Activated gamma-delta T cell treated with Interleukin-2 at 50 U/mL for 16 hours (primary cell): Measurements from ENCODE around the gene SMC6.

ENCODE experiments used
- DNase-seq: peaks from one replicate; pipeline ENCODE4 v3.0.0-alpha.2; 2020

The SMC6 gene

GRCh38 chr2:17644997-17645720 lies 108.5 kb downstream of the SMC6 start:
- DNase-seq = no peak

DNA sequence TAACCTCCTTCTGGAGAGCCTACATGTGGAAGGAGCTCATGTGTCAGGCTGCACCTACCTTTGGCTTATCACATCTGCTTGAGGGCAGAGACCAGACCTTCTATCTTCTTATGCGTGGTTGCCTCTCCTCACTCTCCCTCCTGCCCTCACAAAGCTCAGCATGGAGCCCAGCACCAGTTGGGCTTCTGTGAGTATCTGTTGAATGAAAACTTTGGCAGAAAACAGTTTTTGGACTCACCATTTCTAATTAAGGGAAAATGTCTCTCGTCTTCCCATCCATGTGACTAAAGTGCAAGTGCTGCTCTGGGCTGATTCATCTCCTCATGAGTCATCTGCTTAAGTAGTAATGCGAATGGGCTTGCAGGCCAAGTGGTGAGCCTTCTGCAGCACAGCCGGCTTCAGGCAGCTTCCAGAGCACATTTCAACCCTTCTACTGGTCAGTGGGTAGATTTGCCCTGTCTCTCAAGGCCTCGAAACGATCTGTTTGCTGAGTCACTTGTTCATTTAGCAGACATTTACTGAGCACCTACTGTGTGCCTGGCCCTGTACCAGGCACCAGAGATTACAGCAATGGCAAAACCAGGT lies 110.5 kb downstream of the SMC6 start:
- DNase-seq = no peak

- no peak for DNase-seq
Observed at GRCh38 chr2:17640406-17640805, 113.2 kb downstream of the SMC6 start.

GRCh38 chr2:17638196-17638743 lies 115.3 kb downstream of the SMC6 start:
- no peak for DNase-seq

DNA sequence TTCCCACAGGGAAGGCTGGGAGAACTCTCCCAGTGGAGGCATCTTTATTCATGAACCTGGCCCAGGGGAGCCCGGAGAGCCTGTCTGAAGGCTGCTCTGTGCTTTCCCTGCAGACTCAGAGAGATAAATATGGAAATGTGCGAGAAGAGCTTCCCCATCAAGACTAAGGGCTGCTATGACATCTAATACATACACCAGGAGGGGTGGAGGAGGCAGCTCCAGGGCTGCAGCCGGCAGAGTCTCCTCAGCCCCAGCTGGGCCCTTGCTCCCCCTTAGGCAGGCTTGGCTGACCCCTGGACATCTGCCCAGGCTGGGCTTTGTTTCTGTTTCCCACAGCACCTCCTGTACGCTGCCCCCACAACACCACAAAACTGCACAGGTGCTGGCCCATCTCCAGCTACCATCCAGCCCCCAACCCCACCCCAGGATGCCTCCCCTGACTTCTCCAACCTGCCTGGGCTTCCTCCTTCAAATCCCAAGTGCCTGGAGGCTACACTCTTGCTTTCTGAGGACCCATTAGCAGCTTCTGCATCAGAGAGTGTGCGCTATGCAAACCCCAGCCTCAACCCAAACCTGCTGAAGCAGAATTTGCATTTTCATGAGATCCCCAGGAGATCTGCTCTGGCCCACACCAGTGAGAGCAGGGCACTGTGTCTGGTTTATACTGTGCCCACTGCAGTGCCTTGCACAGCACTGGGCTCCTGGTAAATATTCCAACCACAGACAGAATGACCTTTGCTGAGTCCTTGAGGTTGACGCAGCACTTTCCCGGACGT lies 116.3 kb downstream of the SMC6 start:
- DNase-seq = no peak

DNA sequence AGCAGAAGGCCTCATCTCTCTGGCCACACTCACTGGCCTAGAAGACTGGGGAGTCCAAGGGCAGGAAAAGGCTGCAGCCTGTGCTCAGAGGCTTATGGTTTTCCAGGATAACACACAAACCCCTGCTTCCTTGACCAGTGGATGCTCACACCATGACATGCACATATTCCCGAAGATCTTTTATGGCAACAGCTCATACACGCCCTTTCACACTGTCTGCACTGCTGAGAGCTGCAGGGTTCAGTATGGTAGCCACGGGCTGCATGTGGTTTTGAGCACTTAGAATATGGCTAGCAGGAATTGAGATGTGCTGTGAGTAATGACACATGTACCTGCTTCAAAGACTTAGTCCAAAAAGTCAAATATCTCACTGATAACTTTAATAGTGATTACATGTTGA lies 117.4 kb downstream of the SMC6 start:
- no peak for DNase-seq

GRCh38 chr2:17634997-17635396 lies 118.6 kb downstream of the SMC6 start:
- DNase-seq = no peak

DNA sequence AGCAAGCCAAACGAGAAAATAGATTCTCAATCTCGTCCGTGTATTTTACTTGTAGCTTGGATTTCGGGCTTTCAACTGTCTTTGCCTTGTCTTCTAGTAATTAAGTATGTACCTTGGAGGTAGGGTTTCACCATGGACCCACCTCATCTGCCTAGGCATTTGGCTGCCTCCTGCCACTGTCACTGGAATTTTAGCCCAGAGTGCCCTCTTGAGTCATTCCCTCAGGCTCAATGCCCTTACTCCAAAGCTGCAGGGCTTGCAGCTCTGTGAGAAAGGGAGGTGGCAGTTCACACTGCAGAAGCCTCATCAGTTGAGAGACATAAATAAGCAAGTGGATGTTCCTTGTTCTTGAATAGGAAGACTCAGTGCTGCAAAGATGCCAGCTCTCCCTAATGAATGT lies 123.5 kb downstream of the SMC6 start:
- DNase-seq = no peak

DNA sequence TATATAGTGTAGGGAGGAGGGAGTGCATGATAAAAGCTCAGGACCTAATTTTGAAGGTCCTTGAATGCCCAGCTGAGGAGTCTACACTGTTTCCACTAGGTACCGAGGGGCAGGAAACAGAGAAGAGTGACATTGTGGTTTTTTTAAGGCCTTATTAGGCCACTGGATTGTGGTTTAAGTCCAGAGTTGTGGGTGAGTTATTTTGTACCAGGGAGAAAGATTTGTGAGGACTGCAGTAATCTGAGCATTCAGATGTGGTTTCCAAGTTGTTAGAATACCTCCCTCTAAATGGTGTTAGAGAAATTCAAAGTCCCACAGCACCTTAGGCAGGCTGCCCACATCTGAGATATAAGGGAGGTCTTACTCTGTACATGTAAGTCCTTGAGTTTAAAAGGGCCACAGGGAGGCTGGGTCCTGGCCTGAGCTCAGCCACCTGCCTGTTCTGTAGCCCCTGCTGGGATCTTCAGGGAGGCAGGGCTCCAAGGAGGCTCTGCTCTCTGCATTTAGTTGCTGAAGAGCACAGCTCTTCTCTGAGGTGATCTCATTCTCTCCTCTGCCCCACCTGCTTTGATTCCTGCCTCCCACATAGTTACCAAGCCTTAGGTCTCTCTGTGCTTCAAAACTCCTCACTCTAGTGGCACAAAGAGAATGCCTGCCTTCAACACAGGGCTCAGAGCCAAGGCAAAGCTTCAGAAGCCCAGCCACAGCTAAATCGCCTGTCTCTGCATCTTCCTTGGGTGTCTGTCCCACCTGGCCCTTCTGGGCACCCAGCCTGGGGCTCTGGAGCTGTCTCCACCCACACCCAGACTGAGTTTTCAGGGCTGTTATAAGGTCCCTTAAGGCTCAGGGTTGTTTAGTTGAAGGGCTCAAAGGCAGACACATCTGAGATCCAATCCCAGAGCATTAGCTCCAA lies 125.0 kb downstream of the SMC6 start:
- no peak for DNase-seq

- DNase-seq = no peak
Observed at GRCh38 chr2:17627434-17627833, 126.2 kb downstream of the SMC6 start.

DNA sequence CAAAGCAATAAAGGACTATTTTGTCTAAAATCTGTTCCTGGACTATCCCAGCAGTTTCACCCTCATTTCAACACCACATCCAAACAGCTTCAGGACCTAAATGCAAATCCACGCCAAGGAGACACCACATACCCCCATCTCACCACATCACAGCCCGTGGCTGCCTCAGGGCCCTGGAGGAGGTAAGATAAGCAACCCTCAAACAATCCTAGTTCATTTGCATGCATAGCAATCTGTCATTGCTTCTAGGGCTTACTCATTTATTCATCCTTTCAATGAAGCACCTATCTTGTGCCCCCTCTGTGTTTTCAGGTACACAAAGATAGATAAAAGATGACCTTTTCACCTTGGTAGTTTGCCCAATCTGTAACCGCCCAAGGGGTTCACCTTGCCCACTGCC lies 126.6 kb downstream of the SMC6 start:
- DNase-seq = no peak

DNA sequence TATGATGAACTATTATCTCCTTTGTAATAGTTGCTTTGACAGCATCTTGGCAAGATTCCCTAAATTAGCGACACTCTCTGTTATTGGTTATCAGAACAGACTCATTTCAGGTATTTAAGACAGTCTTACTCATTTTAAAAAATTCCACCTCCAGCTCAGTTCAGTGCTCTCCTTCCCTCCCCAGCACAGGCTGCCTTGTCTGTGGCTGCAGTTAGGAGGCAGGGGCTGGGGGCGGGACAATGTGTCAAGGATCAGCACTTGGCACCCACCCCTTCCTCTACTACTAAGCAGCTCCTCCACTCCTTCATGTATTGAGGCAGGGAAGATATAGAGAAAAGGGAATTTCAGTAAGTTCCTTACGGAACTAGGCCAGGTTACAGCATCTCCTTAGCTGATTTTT lies 128.2 kb downstream of the SMC6 start:
- DNase-seq = no peak

DNA sequence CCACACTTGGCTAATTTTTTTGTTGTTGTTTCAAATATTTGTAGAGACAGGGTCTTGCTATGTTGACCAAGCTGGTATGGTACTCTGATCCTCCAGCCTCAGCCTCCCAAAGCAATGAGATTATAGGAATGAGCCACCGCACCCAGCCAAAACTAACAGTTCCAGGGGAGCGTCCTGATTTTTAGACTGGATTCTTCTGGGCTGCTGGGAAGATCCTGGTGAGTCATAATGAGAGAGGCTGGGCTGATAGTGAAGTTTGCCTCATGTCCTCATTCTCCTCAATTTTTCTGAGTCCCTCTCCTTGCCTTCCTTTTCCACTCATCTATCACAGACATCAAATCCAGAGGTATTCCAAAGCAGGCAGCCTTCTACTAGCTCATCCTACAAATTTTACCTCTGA lies 131.8 kb downstream of the SMC6 start:
- DNase-seq = no peak

DNA sequence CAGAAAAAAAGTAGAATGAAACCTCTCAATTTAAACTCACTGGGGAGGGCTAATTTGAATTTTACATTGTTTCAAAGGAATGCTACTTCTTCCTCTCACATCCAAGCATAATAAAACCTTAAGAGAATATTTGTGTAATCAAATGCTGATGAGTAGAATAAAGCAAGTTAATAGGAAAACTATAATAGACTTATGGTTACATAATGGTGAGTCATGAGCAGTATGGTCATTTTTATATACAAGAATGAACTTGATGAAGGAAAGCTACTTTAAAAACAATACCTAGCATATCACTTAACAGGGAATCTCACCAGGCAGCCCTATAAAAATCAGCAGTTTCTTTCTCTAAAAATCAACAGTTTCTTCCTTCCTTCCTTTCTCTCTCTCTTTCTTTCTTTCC lies 132.8 kb downstream of the SMC6 start:
- DNase-seq = no peak

DNA sequence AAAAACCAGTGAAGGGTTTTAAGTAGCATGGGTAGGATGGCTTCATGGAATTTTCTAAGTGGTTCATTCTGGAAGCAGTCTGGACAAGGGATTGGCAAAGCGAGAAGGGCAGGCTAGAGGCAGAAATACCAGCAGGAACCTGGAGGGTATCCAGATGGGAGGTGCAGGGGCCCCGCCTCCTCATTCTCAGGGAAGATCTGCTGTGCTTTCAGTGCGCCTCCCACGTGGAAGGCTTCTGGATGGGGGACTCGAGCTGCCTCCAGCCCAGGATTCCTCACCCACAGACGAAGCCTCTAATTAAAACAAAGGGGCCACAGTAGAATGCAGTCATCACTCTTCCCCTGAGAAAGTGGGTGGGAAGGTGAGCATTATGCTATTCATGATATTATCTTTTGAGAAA lies 133.3 kb downstream of the SMC6 start:
- DNase-seq = no peak

DNA sequence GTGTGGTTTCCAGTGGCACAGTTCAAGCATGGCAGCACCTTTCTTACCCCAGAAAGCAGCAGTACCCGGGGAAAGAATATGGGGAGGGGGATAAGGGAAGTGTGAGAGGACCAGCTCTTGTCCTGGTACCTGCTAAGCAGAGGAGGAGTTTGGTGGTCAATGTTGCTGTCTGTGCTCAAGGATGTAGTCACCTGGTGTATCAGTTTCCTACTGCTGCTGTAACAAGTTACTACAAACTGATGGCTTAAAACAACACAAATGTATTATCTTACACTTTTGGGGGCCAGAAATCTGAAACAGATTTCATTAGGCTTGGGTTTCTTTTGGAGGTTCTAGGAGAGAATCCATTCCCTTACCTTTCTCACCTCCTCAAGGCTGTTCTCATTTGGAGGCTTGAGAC lies 135.7 kb downstream of the SMC6 start:
- no peak for DNase-seq

DNA sequence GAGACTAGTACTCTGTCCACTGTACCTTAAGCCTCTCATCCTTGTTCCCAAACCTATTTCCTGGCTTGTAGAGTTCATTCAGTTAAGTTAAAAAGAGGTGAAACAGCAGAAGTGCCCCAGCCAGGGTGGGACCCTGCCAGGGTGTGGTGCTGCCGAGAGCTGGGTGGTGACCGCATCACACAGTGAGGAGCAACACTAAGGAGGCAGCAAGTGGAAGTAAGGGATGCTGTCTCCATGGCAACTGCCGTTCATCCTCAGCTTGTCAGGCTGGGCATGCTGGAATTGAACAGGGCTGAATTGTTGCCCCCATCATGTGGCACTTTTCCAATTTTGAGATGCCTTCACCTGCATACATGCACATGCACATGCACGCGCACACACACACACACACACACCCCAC lies 136.1 kb downstream of the SMC6 start:
- no peak for DNase-seq

GRCh38 chr2:17616405-17616804 lies 137.2 kb downstream of the SMC6 start:
- DNase-seq = no peak

DNA sequence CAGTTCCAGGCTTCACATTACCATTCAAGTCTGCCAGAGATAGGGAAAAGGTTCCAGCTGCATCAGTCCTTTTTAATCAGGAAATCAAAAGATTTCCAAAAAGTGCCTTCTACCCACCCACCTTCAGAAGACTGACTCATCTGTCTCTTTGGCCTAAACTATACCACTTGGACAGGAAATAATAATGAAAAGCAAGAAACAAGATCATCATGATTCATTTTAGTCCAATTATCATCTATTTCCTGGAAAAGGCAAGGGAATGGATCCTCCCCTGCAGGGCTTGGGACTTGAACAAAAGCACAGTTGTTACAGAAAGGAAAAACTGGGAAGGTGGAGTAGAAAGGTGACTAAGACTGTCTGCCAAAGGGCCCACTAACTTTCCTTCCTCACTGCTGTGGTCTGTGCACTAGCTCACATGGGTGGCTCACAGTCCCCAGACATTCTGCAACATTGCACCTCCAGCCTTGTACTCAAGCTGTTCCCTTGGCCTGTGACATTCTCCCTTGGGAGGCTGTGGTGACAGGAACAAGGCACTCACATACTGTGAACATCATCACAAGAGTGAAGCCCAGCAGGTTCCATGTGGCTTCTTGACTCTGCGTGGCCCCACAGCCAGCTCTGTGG lies 137.8 kb downstream of the SMC6 start:
- no peak for DNase-seq

DNA sequence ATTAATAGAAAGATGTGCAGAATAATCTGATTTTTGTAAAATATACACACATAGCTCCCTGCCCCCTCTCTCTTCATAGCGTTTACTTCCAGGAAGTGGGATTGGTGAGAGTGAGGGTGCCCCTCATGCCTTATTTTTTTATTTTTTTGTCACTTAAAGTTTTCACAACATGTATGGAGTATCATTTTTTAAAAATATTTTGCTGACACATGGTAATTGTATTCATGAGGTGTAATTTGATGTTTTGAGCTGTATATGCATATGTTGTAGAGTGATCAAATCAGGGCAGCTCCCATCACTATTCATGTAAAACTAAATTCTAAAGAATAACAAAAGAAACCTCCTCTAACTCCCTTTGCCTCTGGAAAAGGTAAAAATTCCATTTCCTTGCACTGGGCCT lies 138.5 kb downstream of the SMC6 start:
- no peak for DNase-seq

GRCh38 chr2:17614174-17614930 lies 139.3 kb downstream of the SMC6 start:
- no peak for DNase-seq
